Activated CD4-positive, alpha-beta T cell treated with anti-CD3 and anti-CD28 coated beads, Interleukin-2, amount 50 U/mL, for 4 hours (primary cell): ENCODE data around the gene EEFSEC.

Experiments used
- DNase-seq, 2 experiments: peaks; one replicate each; pipeline ENCODE4 v3.0.0-alpha.2; 2020

EEFSEC gene

GRCh38 chr3:128185630-128186447 lies 32.6 kb downstream of the EEFSEC start:
- DNase-seq, result no peak

GRCh38 chr3:128187495-128187894 lies 34.2 kb downstream of the EEFSEC start:
- DNase-seq, result no peak

- no peak for DNase-seq
These were observed 35.0 kb downstream of the EEFSEC start for GRCh38 chr3:128188326-128188725.

- DNase-seq, result no peak
These were observed 35.7 kb downstream of the EEFSEC start for GRCh38 chr3:128188956-128189355.

GRCh38 chr3:128190501-128190900 lies 37.2 kb downstream of the EEFSEC start:
- DNase-seq, result no peak

GRCh38 chr3:128192131-128192530 lies 38.9 kb downstream of the EEFSEC start:
- DNase-seq, result no peak

- DNase-seq, result no peak
These were observed 39.9 kb downstream of the EEFSEC start for GRCh38 chr3:128193168-128193567.

- no peak for DNase-seq
These were observed 41.6 kb downstream of the EEFSEC start for GRCh38 chr3:128194843-128195242.

GRCh38 chr3:128195369-128195768 lies 42.1 kb downstream of the EEFSEC start:
- no peak for DNase-seq

GRCh38 chr3:128195802-128196201 lies 42.5 kb downstream of the EEFSEC start:
- no peak for DNase-seq

GRCh38 chr3:128196647-128197046 lies 43.4 kb downstream of the EEFSEC start:
- no peak for DNase-seq

- no peak for DNase-seq
These were observed 44.6 kb downstream of the EEFSEC start for GRCh38 chr3:128197855-128198254.

- DNase-seq, result no peak
These were observed 45.0 kb downstream of the EEFSEC start for GRCh38 chr3:128198313-128198712.

GRCh38 chr3:128199110-128199509 lies 45.8 kb downstream of the EEFSEC start:
- no peak for DNase-seq

GRCh38 chr3:128201158-128201755 lies 48.0 kb downstream of the EEFSEC start:
- no peak for DNase-seq

- no peak for DNase-seq
These were observed 49.9 kb downstream of the EEFSEC start for GRCh38 chr3:128203169-128203568.

- DNase-seq, result no peak
These were observed 52.4 kb downstream of the EEFSEC start for GRCh38 chr3:128205558-128206145.

- no peak for DNase-seq
These were observed 54.7 kb downstream of the EEFSEC start for GRCh38 chr3:128207951-128208350.

- DNase-seq, result no peak
These were observed 57.4 kb downstream of the EEFSEC start for GRCh38 chr3:128210711-128211110.

GRCh38 chr3:128214056-128214455 lies 60.8 kb downstream of the EEFSEC start:
- DNase-seq, result no peak

GRCh38 chr3:128215290-128215689 lies 62.0 kb downstream of the EEFSEC start:
- no peak for DNase-seq

- no peak for DNase-seq
These were observed 62.7 kb downstream of the EEFSEC start for GRCh38 chr3:128215800-128216495.

- no peak for DNase-seq
These were observed 64.6 kb downstream of the EEFSEC start for GRCh38 chr3:128217702-128218547.
